C4-2B (cell line): Measurements from ENCODE around the gene KIF1B.

Experiments
- H3K27ac ChIP-seq: fragments of 450-650 bp; 2 replicates; pipeline ENCODE4 v1.5.1; 2017
- CTCF ChIP-seq: fragments of 450-650 bp; conservative IDR thresholded peaks from 2 replicates; pipeline ENCODE4 v1.5.1; 2017; ENCODE audit warnings: mild to moderate bottlenecking
- ZFX ChIP-seq: fragments of 450-650 bp; IDR thresholded peaks from 2 replicates; pipeline ENCODE4 v1.6.1; 2017

Gene KIF1B

GRCh38 chr1:10379676-10380075, 169.3 kb downstream of the KIF1B start:
- H3K27ac ChIP-seq: peak overlapping the region; percentile 66
- no peak for TF ChIP-seq CTCF
- TF ChIP-seq ZFX: no peak

GRCh38 chr1:10380594-10381275, 170.4 kb downstream of the KIF1B start:
- H3K27ac ChIP-seq: peak overlapping the region; percentile 22; the same call in 1 of the 2 replicates

DNA sequence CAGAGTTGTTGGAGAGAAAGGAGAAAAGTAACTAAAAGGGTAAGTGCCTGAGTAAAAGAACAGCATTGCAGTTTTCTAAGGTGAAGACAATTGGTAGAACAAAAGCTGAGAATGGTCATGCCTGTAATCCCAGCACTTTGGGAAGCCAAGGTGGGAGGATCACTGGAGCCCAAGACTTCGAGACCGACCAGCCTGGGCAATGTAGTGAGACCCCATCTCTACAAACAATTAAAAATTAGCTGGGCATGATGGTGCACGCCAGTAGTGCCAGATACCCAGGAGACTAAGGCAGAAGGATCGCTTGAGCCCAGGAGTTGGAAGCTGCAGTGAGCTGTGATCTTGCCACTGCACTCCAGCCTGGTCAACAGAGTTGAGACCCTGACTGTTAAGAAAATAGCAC, 173.3 kb downstream of the KIF1B start:
- no peak for TF ChIP-seq CTCF
- TF ChIP-seq ZFX: no peak
- no peak overlapping the region for H3K27ac ChIP-seq

More at GRCh38 chr1:10380594-10381275, 170.4 kb downstream of the KIF1B start:
- TF ChIP-seq ZFX (no peak), CTCF (no peak)

GRCh38 chr1:10384219-10384618, 173.8 kb downstream of the KIF1B start:
- no peak overlapping the region for H3K27ac ChIP-seq
- TF ChIP-seq ZFX: no peak
- TF ChIP-seq CTCF: no peak

- no peak overlapping the region for H3K27ac ChIP-seq
- no peak for TF ChIP-seq ZFX
- TF ChIP-seq CTCF: no peak
These were observed 176.6 kb downstream of the KIF1B start for GRCh38 chr1:10386761-10387676.

- H3K27ac ChIP-seq: no peak overlapping the region
- no peak for TF ChIP-seq ZFX
- TF ChIP-seq CTCF: no peak
These were observed 177.5 kb downstream of the KIF1B start for GRCh38 chr1:10387677-10388386.
